GM23248 (cell line): Measurements from ENCODE around the gene SLC26A8. TPM values are rescaled to one million over a fixed set of nuclear protein-coding genes. Genes with fewer than 3 reads are reported as not detected.

Source experiments
- DNase-seq: peaks from one replicate; pipeline ENCODE4 v3.0.0-alpha.2; 2015
- H2AFZ ChIP-seq: fragments of 200-600 bp; sonication (generic); 2 replicates; pipeline ENCODE4 v1.6.1; 2016; ENCODE audit warnings: antibody characterized with exemption
- H3F3A ChIP-seq: fragments of 200-600 bp; sonication (generic); 2 replicates; pipeline ENCODE4 v1.6.1; 2016; ENCODE audit warnings: mild to moderate bottlenecking, antibody characterized with exemption, mixed run types; ENCODE audit not compliant: insufficient read depth
- H3K27ac ChIP-seq: fragments of 200-600 bp; sonication (generic); 2 replicates; pipeline ENCODE4 v1.5.1; 2016; ENCODE audit warnings: mild to moderate bottlenecking
- H3K27me3 ChIP-seq: fragments of 200-600 bp; sonication (generic); replicated peaks from 2 replicates; pipeline ENCODE4 v1.6.1; 2016; ENCODE audit warnings: mild to moderate bottlenecking; ENCODE audit not compliant: insufficient read depth
- H3K36me3 ChIP-seq: fragments of 200-600 bp; sonication (generic); 2 replicates; pipeline ENCODE4 v1.6.1; 2016; ENCODE audit warnings: low read depth, mild to moderate bottlenecking
- H3K4me1 ChIP-seq: fragments of 200-600 bp; sonication (generic); 2 replicates; pipeline ENCODE4 v1.6.1; 2016; ENCODE audit warnings: mild to moderate bottlenecking; ENCODE audit not compliant: insufficient read depth
- H3K4me2 ChIP-seq: fragments of 200-600 bp; sonication (generic); one replicate; pipeline ENCODE4 v1.6.1; 2016; ENCODE audit warnings: mild to moderate bottlenecking; ENCODE audit not compliant: unreplicated experiment
- H3K4me3 ChIP-seq: fragments of 200-600 bp; sonication (generic); 2 replicates; pipeline ENCODE4 v1.5.1; 2016; ENCODE audit warnings: mild to moderate bottlenecking
- H3K79me2 ChIP-seq: fragments of 200-600 bp; sonication (generic); 2 replicates; pipeline ENCODE4 v1.6.1; 2016; ENCODE audit warnings: mild to moderate bottlenecking; ENCODE audit not compliant: insufficient read depth
- H3K9ac ChIP-seq: fragments of 200-600 bp; sonication (generic); 2 replicates; pipeline ENCODE4 v1.6.1; 2016; ENCODE audit warnings: mild to moderate bottlenecking
- H3K9me2 ChIP-seq: fragments of 200-600 bp; sonication (generic); 2 replicates; pipeline ENCODE4 v1.6.1; 2016; ENCODE audit warnings: mixed run types, mild to moderate bottlenecking, moderate library complexity; ENCODE audit not compliant: insufficient read depth
- H3K9me3 ChIP-seq: fragments of 200-600 bp; sonication (generic); one replicate; pipeline ENCODE4 v1.6.1; 2017; ENCODE audit warnings: low read depth
- H4K20me1 ChIP-seq: fragments of 200-600 bp; sonication (generic); 2 replicates; pipeline ENCODE4 v1.6.0; 2016; ENCODE audit not compliant: insufficient read depth
- EZH2 ChIP-seq: fragments of 200-600 bp; sonication (generic); IDR thresholded peaks from 2 replicates; pipeline ENCODE4 v1.6.1; 2018; ENCODE audit warnings: antibody characterized with exemption, mild to moderate bottlenecking; ENCODE audit not compliant: insufficient read depth, poor library complexity, severe bottlenecking
- EZH2phosphoT487 ChIP-seq: fragments of 200-600 bp; sonication (generic); IDR thresholded peaks from 2 replicates; pipeline ENCODE4 v1.6.1; 2018; ENCODE audit warnings: antibody characterized with exemption, moderate library complexity, mild to moderate bottlenecking, low read depth; ENCODE audit not compliant: insufficient read depth
- WGBS, 2 experiments: methylation state at CpG; one replicate each; pipeline ENCODE4 v1.1.6; 2015 to 2017; ENCODE audit warnings: low lambda C conversion rate in 2 of 2, low coverage in 1 of 2; ENCODE audit errors: missing lambda C conversion rate in 2 of 2; 5-methylcytosine and 5-hydroxymethylcytosine counted together
- in situ Hi-C: fragments of 300-500 bp; cut with MboI; formaldehyde crosslinking; loops from 2 replicates; pipeline ENCODE4 v1.15.0; 2020
- polyA plus RNA-seq: library from polyadenylated mRNA; unstranded; fragments of >200 nt; fragmentation: Nextera tagmentation; extraction: Ambion mirVana; gene quantifications from 2 replicates; pipeline ENCODE4 v1.2.1, GENCODE V29; 2016
- total RNA-seq: library from RNA; depleted of rRNA; stranded (reverse); fragments of >200 nt; shearing (Covaris generic); gene quantifications from 2 replicates; pipeline ENCODE4 v1.2.3, GENCODE V29; 2014; rRNA removed

The SLC26A8 gene
- total and polyA plus RNA-seq, 2 experiments from 2014 or later, result not detected

DNA sequence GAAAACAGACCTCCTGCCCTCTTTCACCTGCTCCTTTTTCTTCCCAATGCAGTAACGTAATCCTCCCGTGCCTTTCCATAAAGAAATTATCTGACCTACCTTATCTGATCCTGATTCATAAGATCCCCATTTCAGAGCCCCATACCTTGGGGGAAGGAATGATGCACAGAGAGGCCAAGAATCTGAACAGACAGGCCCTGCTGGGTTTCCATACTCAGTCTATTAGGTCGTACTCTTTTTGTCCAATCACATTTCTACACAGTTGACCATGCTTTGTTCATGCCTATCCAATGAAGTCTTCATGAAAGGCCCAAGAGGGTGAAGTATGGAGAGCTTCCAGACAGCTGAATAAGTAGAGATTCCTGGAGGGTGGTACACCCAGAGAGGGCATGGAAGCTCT, 128.9 kb downstream of the SLC26A8 start:
- TF ChIP-seq EZH2 (no peak), EZH2phosphoT487 (no peak)
- in situ Hi-C loops, result no loop called here
- no peak for DNase-seq
- Histone ChIP-seq H3K36me3 (no peaks in the 10 kb centered on the region), H3K27me3 (no peaks in the 10 kb centered on the region), H2AFZ (no peak overlapping the region), H3K79me2 (peaks cover 92% of the 10 kb centered on the region), H3K9me2 (no peaks in the 10 kb centered on the region), H3K4me1 (no peaks in the 10 kb centered on the region), H4K20me1 (no peaks in the 10 kb centered on the region), H3K9me3 (no peaks in the 10 kb centered on the region), H3F3A (no peaks in the 10 kb centered on the region), H3K4me2 (no peak overlapping the region), H3K27ac (no peak overlapping the region), H3K4me3 (no peak overlapping the region), H3K9ac (no peak overlapping the region)
- WGBS, 2 experiments, result 97 to 100% methylated on average over 3 of the region's 3 CpGs

DNA sequence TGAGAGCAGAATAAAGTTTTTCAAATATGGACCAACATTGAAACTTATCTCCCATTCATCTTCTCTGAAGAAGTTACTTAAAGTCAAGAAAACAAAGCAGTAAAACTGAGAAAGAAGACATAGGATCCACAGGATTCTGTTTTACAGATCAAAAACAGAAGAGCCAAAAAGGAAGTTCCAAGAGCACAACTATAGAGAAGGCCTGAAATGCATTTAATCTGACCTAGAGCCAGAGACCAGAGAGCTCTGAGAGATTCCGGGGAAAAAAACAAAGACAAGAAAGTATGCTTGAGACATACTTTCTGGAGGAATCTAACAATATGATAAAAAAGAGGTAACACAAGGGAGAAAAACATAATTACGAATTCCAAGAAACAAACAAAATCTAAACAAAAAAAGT, 129.7 kb downstream of the SLC26A8 start:
- DNase-seq, result no peak
- Histone ChIP-seq H4K20me1 (no peaks in the 10 kb centered on the region), H3K79me2 (peaks cover 86% of the 10 kb centered on the region), H3K36me3 (no peaks in the 10 kb centered on the region), H3K27me3 (no peaks in the 10 kb centered on the region), H3K4me1 (no peaks in the 10 kb centered on the region), H3K4me3 (no peak overlapping the region), H3K9me3 (no peaks in the 10 kb centered on the region), H3K9ac (no peak overlapping the region), H2AFZ (no peak overlapping the region), H3K4me2 (no peak overlapping the region), H3K9me2 (no peaks in the 10 kb centered on the region), H3K27ac (no peak overlapping the region), H3F3A (no peaks in the 10 kb centered on the region)
- 72 to 73% methylated on average over 2 of the region's 2 CpGs for WGBS, 2 experiments
- in situ Hi-C loops, result no loop called here
- TF ChIP-seq EZH2phosphoT487 (no peak), EZH2 (no peak)

Other genes starting within 250 kb of the SLC26A8 start
- gene CLPSL2, start 248.0 kb downstream of the SLC26A8 start, total RNA-seq, result not detected in 2 replicates
- gene CLPSL2, start 248.0 kb downstream of the SLC26A8 start, polyA plus RNA-seq, result not detected in 2 replicates
- not detected in 2 replicates for gene CLPSL1, start 243.6 kb downstream of the SLC26A8 start, total RNA-seq
- gene CLPSL1, start 243.6 kb downstream of the SLC26A8 start, polyA plus RNA-seq, result not detected in 2 replicates
- not detected in 2 replicates for gene CLPS, start 227.3 kb downstream of the SLC26A8 start, total RNA-seq
- gene CLPS, start 227.3 kb downstream of the SLC26A8 start, polyA plus RNA-seq, result not detected in 2 replicates
- gene LHFPL5, start 219.3 kb downstream of the SLC26A8 start, total RNA-seq, result not detected in 2 replicates
- not detected in 2 replicates for gene LHFPL5, start 219.3 kb downstream of the SLC26A8 start, polyA plus RNA-seq
- 19.0 and 28.9 TPM in 2 replicates for gene SRPK1, start 103.5 kb downstream of the SLC26A8 start, total RNA-seq
- 36.0 and 44.4 TPM in 2 replicates for gene SRPK1, start 103.5 kb downstream of the SLC26A8 start, polyA plus RNA-seq
- 45.0 and 75.2 TPM in 2 replicates for gene MAPK14, start 3.2 kb upstream of the SLC26A8 start, total RNA-seq
- 26.8 and 27.0 TPM in 2 replicates for gene MAPK14, start 3.2 kb upstream of the SLC26A8 start, polyA plus RNA-seq
- 3.0 and 6.6 TPM in 2 replicates for gene MAPK13, start 105.9 kb upstream of the SLC26A8 start, total RNA-seq
- 2.9 and 3.2 TPM in 2 replicates for gene MAPK13, start 105.9 kb upstream of the SLC26A8 start, polyA plus RNA-seq
- 7.9 and 11.3 TPM in 2 replicates for gene BRPF3, start 172.1 kb upstream of the SLC26A8 start, total RNA-seq
- 5.8 and 6.3 TPM in 2 replicates for gene BRPF3, start 172.1 kb upstream of the SLC26A8 start, polyA plus RNA-seq
- not detected in 2 replicates for gene PNPLA1, start 245.4 kb upstream of the SLC26A8 start, total RNA-seq
- not detected in 2 replicates for gene PNPLA1, start 245.4 kb upstream of the SLC26A8 start, polyA plus RNA-seq